Measurements from ENCODE around the gene IGSF9B.

GRCh38 chr11:133918608-133919260 lies 38.0 kb downstream of the IGSF9B start:
- TF ChIP-seq CTCF (IDR thresholded peaks at IDR 0.05) = no peak
- TF ChIP-seq POLR2AphosphoS5 (IDR thresholded peaks at IDR 0.05; ENCODE audit: insufficient read depth in 1 of 2, low read depth in 1 of 2) = no peak
- no peak for TF ChIP-seq POLR2A (IDR thresholded peaks at IDR 0.05)

All from vagina (tissue), 2 donors.